ENCODE results near the gene TUBAL3. TPM values are rescaled to one million over a fixed set of nuclear protein-coding genes. Genes with fewer than 3 reads are reported as not detected.

The TUBAL3 gene
- polyA plus RNA-seq, 1 of the 3 experiments (the other 2 are of a cell fraction) = not detected

GRCh38 chr10:5435328-5435727, 30.7 kb upstream of the TUBAL3 start (continued):
- TF ChIP-seq RXRA (IDR thresholded peaks at IDR 0.05; ENCODE audit: borderline replicate concordance, low read depth) = no peak
- no peak for TF ChIP-seq REST (IDR thresholded peaks at IDR 0.05; ENCODE audit: low read depth, low read length)
- TF ChIP-seq, protein P1, sequence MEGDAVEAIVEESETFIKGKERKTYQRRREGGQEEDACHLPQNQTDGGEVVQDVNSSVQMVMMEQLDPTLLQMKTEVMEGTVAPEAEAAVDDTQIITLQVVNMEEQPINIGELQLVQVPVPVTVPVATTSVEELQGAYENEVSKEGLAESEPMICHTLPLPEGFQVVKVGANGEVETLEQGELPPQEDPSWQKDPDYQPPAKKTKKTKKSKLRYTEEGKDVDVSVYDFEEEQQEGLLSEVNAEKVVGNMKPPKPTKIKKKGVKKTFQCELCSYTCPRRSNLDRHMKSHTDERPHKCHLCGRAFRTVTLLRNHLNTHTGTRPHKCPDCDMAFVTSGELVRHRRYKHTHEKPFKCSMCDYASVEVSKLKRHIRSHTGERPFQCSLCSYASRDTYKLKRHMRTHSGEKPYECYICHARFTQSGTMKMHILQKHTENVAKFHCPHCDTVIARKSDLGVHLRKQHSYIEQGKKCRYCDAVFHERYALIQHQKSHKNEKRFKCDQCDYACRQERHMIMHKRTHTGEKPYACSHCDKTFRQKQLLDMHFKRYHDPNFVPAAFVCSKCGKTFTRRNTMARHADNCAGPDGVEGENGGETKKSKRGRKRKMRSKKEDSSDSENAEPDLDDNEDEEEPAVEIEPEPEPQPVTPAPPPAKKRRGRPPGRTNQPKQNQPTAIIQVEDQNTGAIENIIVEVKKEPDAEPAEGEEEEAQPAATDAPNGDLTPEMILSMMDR (IDR thresholded peaks at IDR 0.05) = no peak

DNA sequence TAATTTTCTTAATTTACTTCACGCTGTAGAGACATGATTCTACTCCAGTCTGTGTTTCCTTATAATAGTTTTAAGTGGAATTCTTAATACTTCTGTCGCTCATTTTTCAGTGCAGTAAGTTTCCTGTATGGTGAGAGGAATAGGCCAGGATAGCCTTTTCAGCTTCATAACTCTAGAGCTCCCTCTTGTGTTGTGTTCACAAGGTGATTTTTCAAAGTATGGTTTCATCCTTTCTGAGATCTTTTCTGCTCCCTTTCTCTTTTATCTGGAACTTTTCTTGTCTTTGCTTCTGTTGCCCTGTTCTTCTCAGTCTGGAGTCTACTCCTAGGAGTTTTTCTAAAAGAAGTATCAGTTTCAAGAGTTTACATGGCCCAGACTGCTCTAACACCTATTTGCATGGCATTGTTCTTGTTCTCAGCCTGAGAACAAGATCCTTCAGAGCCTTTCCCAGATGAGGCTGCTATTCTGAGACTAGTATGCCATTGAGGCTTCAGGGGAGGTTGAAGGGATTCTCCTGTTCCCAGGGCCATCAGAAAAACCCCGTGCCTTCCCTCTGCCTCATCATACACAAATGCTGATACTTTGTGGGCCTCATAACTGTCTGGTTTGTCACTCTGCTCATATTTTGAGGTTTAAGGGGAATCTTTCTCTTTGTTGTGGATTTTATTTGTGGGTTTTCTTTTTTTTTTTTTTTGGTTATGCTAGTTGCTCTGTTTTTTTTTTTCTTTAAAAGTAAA, 29.6 kb upstream of the TUBAL3 start:
- Histone ChIP-seq H3K79me2 (ENCODE audit: insufficient read depth) (peaks cover 8% of the 10 kb centered on the region; the same call in 1 of the 2 replicates), H4K20me1 (ENCODE audit: insufficient read depth) (no peaks in the 10 kb centered on the region), H3F3A (replicated peaks; ENCODE audit: insufficient read depth) (peaks cover 26% of the 10 kb centered on the region), H3K9me3 (0 out of 2 replicates have a peak, but pooled peaks cover 6% of the 10 kb centered on the region), H3K27ac (ENCODE audit: low read depth in 2 of 2, low read length in 1 of 2) (peak overlapping the region; percentile 60 to 89), H3K9ac (peak overlapping the region; percentile 73), H3K9me2 (no peaks in the 10 kb centered on the region; the same call in 1 of the 2 replicates), H3K27me3 (ENCODE audit: insufficient read depth) (no peaks in the 10 kb centered on the region), H3K4me2 (peak overlapping the region; percentile 64), H3K4me3 (ENCODE audit: low read depth in 2 of 2, low read length in 1 of 2) (peak overlapping the region in 1 of 2 experiments; percentile 47; a peak in 2 of 4 replicates), H3K36me3 (replicated peaks in 1 of 2; ENCODE audit: control insufficient read depth in 1 of 2, insufficient read depth in 2 of 2, low read length in 1 of 2) (peaks cover 5 to 27% of the 10 kb centered on the region in 2 experiments), H3K4me1 (ENCODE audit: control insufficient read depth in 1 of 2, insufficient read depth in 2 of 2, low read depth in 1 of 2, low read length in 1 of 2) (peaks cover 0 to 13% of the 10 kb centered on the region in 2 experiments; a peak in 3 of 4 replicates), H2AFZ (ENCODE audit: low read depth) (peak overlapping the region; percentile 89)
- ChIA-PET CTCF (interaction anchor here (0.6 to 17.2 kb wide), 31 partner anchors 8 to 619 kb away, joined by 3 to 449 read pairs (median 3); partner anchors contain the start of gene NET1), POLR2A (no interaction called here)
- peak; percentile 47 for DNase-seq
- WGBS (ENCODE audit: low lambda C conversion rate) = 46% methylated on average over 3 of the region's 3 CpGs
- TF ChIP-seq, protein P2, sequence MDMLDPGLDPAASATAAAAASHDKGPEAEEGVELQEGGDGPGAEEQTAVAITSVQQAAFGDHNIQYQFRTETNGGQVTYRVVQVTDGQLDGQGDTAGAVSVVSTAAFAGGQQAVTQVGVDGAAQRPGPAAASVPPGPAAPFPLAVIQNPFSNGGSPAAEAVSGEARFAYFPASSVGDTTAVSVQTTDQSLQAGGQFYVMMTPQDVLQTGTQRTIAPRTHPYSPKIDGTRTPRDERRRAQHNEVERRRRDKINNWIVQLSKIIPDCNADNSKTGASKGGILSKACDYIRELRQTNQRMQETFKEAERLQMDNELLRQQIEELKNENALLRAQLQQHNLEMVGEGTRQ (IDR thresholded peaks at IDR 0.05; ENCODE audit: borderline replicate concordance, low read depth, low read length) = no peak
- TF ChIP-seq RXRA (IDR thresholded peaks at IDR 0.05; ENCODE audit: borderline replicate concordance, low read depth) = no peak
- TF ChIP-seq TAF1 (IDR thresholded peaks at IDR 0.05; ENCODE audit: borderline replicate concordance, low read depth, low read length) = no peak
- TF ChIP-seq SMC3 (IDR thresholded peaks at IDR 0.05; ENCODE audit: low read depth, low read length) = peak; percentile 45
- TF ChIP-seq RAD21 (IDR thresholded peaks at IDR 0.05; ENCODE audit: low read length) = peak; percentile 77
- TF ChIP-seq, protein P1 (IDR thresholded peaks at IDR 0.05) = peak; percentile 78

Measured in SK-N-SH (cell line).